Mucosa of gallbladder (tissue), 1 donor: ENCODE data around the gene C12orf50. TPM values are rescaled to one million over a fixed set of nuclear protein-coding genes. Genes with fewer than 3 reads are reported as not detected.
"Not testable (repeated sequence)": the region's sequence is repeated elsewhere in the genome, so short reads cannot be mapped to it uniquely, and the experiment has no call there.

ENCODE experiments used
- DNase-seq: peaks from one replicate; pipeline ENCODE4 v3.0.0-alpha.2; 2020; ENCODE audit warnings: low spot score
- total RNA-seq: library from RNA; stranded (reverse); gene quantifications from one replicate; pipeline ENCODE4 v1.2.1, GENCODE V29; 2021
- donor health status: DM: no; HTN: no; CAD: no.

Gene C12orf50
- total RNA-seq, 1 donor from 2014 or later, result 0.12 TPM

DNA sequence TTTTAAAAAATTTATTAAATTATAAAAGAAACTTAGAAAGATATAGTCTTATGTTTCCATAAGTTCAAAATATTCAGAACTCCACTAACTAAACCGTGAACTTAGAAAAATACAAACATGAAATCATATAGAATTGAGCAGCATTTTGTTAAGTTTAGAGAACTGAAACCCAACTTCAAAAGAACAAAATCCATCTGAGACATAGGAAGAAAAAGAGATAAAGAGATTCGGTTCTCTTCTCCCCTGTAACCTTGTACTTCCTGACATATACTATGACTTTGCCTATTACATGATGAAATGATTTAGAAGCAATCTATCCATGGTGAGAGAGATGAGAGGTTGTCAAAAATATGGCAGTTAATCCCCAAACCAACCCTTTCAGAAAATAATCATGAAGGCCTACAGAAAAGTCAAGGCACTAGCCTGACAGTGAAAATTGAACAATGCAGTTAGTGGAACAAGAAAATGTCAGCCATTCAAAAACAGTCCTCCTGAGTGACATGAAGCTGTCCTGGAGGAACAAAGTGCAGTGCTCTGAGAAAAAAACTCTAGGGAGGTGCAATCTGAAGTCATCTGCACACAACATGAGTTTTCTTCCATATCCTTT lies 44.0 kb downstream of the C12orf50 start:
- no peak for DNase-seq

- no peak for DNase-seq
Observed at GRCh38 chr12:87982208-87982607, 47.0 kb downstream of the C12orf50 start.

DNA sequence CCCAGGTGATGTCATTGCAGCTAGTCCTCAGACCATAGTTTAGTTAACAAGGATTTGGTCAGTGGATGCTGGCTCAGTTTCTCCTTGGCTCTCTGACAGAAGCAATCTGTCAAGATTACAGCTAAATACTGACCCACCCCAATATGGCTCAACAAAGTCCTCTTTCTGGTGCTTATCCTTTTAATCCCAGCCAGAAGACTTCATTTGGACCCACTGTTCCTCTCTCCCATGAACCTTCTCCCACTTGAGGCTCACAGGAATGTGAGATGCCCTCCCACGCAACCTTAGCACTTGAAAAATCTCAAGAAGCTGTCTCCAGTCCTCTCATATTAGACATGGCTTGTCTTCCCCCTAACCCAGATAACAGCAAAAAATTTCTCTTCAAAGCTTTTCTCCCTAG lies 47.7 kb downstream of the C12orf50 start:
- DNase-seq, result no peak

- DNase-seq, result no peak
Observed at GRCh38 chr12:87975879-87976278, 53.3 kb downstream of the C12orf50 start.

DNA sequence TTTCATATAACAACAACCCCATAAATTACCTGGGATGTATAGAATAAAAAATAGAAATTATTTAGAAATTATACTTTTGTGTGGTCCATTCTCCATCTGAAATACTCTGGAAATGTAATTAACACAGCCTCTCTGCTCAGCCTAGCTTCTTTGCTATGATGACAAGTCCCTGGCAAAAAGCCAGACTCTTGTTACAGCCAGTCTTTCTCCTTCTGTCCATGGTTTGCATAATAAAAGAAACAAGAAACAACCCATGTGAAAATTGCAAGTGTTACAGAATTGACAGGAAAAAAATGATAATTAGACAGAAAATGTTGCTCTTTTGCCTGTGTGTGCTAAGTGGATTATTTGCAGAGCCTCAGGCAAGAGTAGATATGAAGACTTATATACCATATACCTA lies 61.3 kb downstream of the C12orf50 start:
- DNase-seq, result no peak

GRCh38 chr12:87960566-87960965 lies 68.6 kb downstream of the C12orf50 start:
- no peak for DNase-seq

- not testable (repeated sequence) for DNase-seq
Observed at GRCh38 chr12:87954028-87954427, 75.2 kb downstream of the C12orf50 start.

- no peak for DNase-seq
Observed at GRCh38 chr12:87953256-87953860, 75.8 kb downstream of the C12orf50 start.

DNA sequence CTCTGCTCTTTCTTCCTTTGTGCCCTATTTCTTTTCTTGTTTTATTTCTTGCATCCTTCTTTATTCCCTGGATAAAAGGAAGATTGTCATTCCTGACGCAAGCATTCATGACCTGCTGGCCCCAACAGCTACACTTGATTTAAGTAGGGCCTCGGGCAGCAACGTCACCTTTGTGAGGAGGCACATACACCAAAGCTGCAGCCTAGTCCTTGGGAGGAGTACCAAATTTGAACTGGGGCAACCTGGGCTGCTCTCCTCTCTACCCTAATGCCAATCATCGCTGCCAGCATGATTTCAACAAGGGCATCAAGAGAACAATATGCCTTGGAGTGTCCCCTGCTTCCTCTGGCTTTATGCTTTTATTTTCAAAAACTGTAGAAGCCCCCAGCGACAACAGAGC lies 76.4 kb downstream of the C12orf50 start:
- no peak for DNase-seq

DNA sequence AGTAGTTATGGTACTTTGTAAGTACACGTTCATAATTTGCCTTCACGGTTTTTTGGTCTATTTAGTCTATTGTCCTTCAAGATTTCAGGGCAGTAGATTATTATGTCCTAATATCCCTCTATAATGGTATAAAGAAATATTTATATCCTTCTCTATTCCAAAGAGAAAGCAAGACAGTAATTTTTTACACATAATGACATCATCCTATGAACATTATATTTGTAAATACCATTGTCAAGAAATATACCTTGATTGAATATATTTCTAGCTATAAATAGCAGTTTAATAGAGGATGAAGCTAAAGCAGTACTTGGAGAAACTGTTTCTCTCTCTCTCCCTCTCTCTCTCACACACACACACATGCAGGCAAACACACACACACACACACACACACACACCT lies 77.0 kb downstream of the C12orf50 start:
- no peak for DNase-seq

DNA sequence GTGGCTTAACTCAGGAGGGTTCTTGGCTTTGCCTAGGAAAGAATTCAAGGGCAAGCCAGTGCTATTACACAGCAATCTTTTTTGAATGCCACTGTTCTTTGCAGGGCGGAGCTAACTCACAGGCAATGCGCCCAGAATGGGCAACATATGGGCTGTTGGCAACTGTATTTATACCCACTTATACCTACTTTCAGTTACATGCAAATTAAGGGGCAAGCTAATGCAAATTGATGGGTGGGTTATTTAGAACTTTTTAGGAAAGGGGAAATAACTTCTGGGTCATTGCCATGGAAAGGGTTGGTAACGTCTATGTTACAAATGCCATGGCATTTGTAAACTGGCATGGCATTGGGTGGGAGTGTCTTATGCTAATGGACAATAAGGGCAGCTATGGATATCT lies 85.4 kb downstream of the C12orf50 start:
- no peak for DNase-seq

DNA sequence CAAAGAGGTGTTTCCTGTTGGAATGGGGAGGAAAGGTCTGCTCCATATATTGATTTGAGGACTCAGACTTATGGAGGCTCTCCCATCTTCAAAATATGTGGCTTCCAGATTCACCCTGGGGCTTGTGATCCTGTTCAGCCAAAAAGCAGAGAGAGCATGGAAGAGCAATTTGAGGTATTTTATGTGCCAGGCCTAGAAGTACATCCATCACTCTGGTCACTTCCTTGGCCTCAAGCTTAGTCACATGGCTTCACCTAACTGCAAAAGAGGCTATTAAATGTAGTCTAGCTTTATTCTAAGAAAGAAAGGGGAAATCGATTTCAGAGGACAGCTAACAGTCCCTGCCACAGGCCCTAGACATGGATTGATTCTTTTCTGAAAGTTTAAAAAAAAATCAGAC lies 86.2 kb downstream of the C12orf50 start:
- DNase-seq, result no peak

DNA sequence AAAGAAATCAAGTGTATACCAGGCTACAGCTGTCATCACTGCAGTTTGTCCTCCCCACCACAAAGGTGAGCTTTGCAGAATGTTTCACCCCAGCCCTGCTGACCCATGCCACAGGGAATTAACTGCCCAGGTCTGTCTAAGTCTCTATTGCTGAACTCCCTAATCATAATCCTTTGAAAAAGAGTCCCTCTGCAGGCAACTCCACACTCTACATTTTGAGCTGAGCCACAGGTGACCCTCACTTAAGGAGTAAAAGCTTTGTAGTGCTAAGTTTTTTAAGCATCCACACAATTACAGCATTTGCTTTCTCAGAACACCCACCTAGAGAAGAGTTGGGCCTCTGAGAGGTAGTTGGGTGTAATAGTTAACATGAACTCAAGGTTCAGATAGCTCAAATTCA lies 90.0 kb downstream of the C12orf50 start:
- DNase-seq, result no peak

- no peak for DNase-seq
Observed at GRCh38 chr12:87935216-87935615, 94.0 kb downstream of the C12orf50 start.

DNA sequence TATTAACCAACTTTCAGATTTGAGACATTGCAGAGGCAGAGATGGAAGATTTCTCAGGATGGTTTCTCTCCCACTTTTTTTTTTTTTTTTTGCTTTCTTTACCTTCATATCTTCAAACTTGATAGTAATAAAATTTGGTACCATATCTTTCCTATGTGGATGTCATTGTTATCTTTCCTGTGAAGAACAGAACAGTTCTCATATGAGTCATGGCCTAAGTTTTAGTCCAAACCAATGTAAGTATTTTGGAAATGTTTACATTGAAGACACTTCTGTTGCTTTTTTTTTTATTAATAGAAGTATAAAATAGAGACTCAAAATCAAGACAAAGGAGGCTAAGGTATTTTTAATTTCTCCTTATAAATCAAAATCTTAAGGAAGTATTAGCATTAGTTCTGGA lies 95.2 kb downstream of the C12orf50 start:
- no peak for DNase-seq

DNA sequence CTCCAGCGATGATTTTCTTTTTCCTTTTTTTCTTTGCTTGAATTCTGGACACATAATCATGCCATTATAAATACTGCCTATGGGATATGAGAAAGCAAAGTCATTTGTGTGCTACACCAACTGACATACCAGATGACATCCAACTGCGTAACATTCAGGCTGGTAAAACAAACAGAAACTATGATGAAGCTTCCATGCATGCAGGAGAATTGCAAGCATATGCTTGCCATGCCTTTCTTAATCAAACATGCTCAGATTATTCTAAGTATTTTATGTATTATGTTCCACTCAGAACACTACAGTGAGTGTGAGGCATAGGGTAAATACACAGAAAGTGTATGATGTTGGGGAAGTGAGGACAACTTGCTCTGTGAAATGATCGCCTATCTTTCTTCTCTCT lies 97.4 kb downstream of the C12orf50 start:
- no peak for DNase-seq

- DNase-seq, result no peak
Observed at GRCh38 chr12:87930627-87931026, 98.6 kb downstream of the C12orf50 start.

Other genes starting within 250 kb of the C12orf50 start
- gene CEP290, start 112.7 kb upstream of the C12orf50 start, total RNA-seq, result 11.5 TPM
- gene TMTC3, start 112.9 kb upstream of the C12orf50 start, total RNA-seq, result 22.6 TPM